Panc1 (cell line): ENCODE data around the gene SKAP1. TPM values are rescaled to one million over a fixed set of nuclear protein-coding genes. Genes with fewer than 3 reads are reported as not detected.

Experiments
- ATAC-seq: fragments of 200-7000 bp; cut with Tn5 transposase; 2 replicates; pipeline ENCODE4 v1.9.1; 2020; ENCODE audit warnings: mild to moderate bottlenecking, moderate library complexity
- BruUV-seq: library from RNA; stranded (reverse); fragments of 400-500 nt; replicated peaks from 2 replicates; lab custom pipeline; 2021; lab: Mats Ljungman, UMichigan
- CTCF ChIA-PET: fragments of 300-600 bp; sonication (Branson Sonifier 250); formaldehyde crosslinking; loops from one replicate; lab custom pipeline; 2022; ENCODE audit warnings: antibody characterized with exemption; lab: Charles Lee
- POLR2A ChIA-PET: fragments of 300-600 bp; sonication (Branson Sonifier 250); formaldehyde crosslinking; loops from one replicate; lab custom pipeline; 2022; ENCODE audit warnings: antibody characterized with exemption; lab: Charles Lee
- DNase-seq: peaks from one replicate; pipeline ENCODE4 v3.0.0-alpha.2; 2010; ENCODE audit warnings: low read depth, low spot score
- H3K27ac ChIP-seq: 2 replicates; pipeline ENCODE4 v1.5.1; 2011; ENCODE audit warnings: mild to moderate bottlenecking, low read length, inconsistent platforms
- H3K27me3 ChIP-seq: fragments of 200-500 bp; sonication (Bioruptor generic); 2 replicates; pipeline ENCODE4 v1.6.0; 2014; ENCODE audit warnings: low read length, inconsistent platforms; ENCODE audit not compliant: control insufficient read depth, insufficient read depth
- H3K36me3 ChIP-seq: fragments of 200-500 bp; sonication (Bioruptor generic); 2 replicates; pipeline ENCODE4 v1.5.1; 2014; ENCODE audit warnings: inconsistent platforms, mild to moderate bottlenecking, low read length, moderate library complexity; ENCODE audit not compliant: control insufficient read depth, insufficient read depth
- H3K4me1 ChIP-seq: 2 replicates; pipeline ENCODE4 v1.5.1; 2011; ENCODE audit warnings: inconsistent platforms, mild to moderate bottlenecking, low read length, moderate library complexity; ENCODE audit not compliant: control insufficient read depth, insufficient read depth
- H3K4me3 ChIP-seq, 2 experiments: 2 replicates each; pipeline ENCODE4 v1.5.1; 2011 to 2012; ENCODE audit warnings: low read depth in 2 of 2, low read length in 2 of 2, mild to moderate bottlenecking in 2 of 2, inconsistent platforms in 1 of 2, moderate library complexity in 1 of 2
- H3K9me3 ChIP-seq: fragments of 200-500 bp; sonication (Bioruptor generic); 2 replicates; pipeline ENCODE4 v1.5.1; 2014; ENCODE audit warnings: low read depth, mild to moderate bottlenecking, inconsistent platforms, low read length, moderate library complexity; ENCODE audit not compliant: control insufficient read depth, insufficient read depth
- POLR2AphosphoS5 ChIP-seq: IDR thresholded peaks from 2 replicates; pipeline ENCODE4 v1.6.1; 2012; ENCODE audit warnings: mild to moderate bottlenecking, low read depth, low read length, moderate library complexity
- REST ChIP-seq, 2 experiments: IDR thresholded peaks; 2 replicates each; pipeline ENCODE4 v1.6.1; 2011 to 2012; ENCODE audit warnings: low read depth in 2 of 2, control low read depth in 1 of 2, low read length in 1 of 2, mild to moderate bottlenecking in 1 of 2, moderate library complexity in 1 of 2; ENCODE audit not compliant: insufficient read depth in 1 of 2
- SIN3A ChIP-seq: IDR thresholded peaks from 2 replicates; pipeline ENCODE4 v1.6.1; 2012; ENCODE audit warnings: low read depth, mild to moderate bottlenecking, low read length, moderate library complexity, borderline replicate concordance; ENCODE audit not compliant: insufficient read depth
- TCF7L2 ChIP-seq: IDR thresholded peaks from 2 replicates; pipeline ENCODE4 v1.6.1; 2011; ENCODE audit warnings: mild to moderate bottlenecking, low read depth, low read length, inconsistent platforms
- in situ Hi-C: cut with HindIII; loops from 2 replicates; pipeline ENCODE4 v1.10.0; 2016; ENCODE audit warnings: low sequenced_read_pairs, low pct_unique_long_range_greater_than_20kb
- intact Hi-C: fragments of 100-400 bp; cut with micrococcal nuclease; formaldehyde crosslinking; loops from one replicate; pipeline ENCODE4 v1.10.0; 2022; ENCODE audit not compliant: unreplicated experiment
- total RNA-seq: library from RNA; stranded (reverse); gene quantifications from one replicate; pipeline ENCODE4 v1.2.1, GENCODE V29; 2021; ENCODE audit not compliant: unreplicated experiment
- TF ChIP-seq, protein P1 (sequence below): fragments of 450-650 bp; IDR thresholded peaks from 2 replicates; pipeline ENCODE4 v1.5.1; 2017; ENCODE audit warnings: mild to moderate bottlenecking

The SKAP1 gene
- total RNA-seq, 1 experiment from 2014 or later: 0.90 TPM

DNA sequence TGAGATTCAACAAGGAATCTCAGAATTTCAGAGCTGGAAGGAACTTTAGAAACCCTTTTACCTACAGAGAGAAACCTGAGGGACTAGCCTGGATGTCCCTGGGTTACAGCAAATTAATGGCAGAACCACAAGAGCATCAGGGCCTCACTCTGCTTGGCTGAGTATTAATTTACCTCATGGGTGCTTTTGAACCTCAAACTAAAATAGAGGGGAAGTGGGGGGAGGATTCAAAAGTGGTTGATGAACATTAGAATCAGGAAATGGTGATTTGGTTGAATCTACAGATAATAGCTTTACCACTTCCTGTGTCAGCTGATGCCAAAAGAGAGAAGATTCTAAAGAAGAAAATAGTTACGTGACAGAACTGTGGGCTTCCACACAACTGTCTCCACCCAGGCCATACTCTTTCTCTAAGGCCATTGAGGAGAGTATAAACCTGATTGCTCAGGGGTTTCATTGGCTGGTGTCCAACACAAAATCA is 11.3 kb upstream of the SKAP1 start:
- TF ChIP-seq REST (IDR thresholded peaks at IDR 0.05; ENCODE audit: insufficient read depth in 1 of 2, low read depth in 2 of 2, low read length in 1 of 2): no peak
- TF ChIP-seq, protein P1, sequence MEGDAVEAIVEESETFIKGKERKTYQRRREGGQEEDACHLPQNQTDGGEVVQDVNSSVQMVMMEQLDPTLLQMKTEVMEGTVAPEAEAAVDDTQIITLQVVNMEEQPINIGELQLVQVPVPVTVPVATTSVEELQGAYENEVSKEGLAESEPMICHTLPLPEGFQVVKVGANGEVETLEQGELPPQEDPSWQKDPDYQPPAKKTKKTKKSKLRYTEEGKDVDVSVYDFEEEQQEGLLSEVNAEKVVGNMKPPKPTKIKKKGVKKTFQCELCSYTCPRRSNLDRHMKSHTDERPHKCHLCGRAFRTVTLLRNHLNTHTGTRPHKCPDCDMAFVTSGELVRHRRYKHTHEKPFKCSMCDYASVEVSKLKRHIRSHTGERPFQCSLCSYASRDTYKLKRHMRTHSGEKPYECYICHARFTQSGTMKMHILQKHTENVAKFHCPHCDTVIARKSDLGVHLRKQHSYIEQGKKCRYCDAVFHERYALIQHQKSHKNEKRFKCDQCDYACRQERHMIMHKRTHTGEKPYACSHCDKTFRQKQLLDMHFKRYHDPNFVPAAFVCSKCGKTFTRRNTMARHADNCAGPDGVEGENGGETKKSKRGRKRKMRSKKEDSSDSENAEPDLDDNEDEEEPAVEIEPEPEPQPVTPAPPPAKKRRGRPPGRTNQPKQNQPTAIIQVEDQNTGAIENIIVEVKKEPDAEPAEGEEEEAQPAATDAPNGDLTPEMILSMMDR: no peak
- no peak for TF ChIP-seq TCF7L2
- TF ChIP-seq POLR2AphosphoS5: no peak
- TF ChIP-seq SIN3A: no peak
- ATAC-seq: no peak

DNA sequence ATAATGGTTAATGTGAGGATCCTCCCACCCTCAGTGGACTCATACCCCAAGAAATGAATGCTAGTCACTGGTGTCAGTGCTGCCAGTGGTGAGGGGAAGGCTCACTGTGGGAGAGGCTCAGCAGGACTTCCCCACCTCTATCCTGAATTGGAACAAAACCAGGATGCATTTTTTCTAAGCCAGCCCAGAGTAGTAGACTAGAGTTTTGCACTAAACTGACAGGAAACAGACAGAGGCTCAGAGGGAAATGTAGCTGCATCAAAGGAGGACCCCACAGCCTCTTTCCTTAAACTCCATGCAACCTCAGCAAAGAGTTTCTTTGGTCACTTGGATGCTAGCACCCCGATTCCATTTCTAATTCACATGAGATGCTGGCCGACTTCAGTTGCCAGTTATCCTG is 10.7 kb upstream of the SKAP1 start:
- BruUV-seq: no TSS peak
- Histone ChIP-seq H3K27me3 (no peaks in the 10 kb centered on the region), H3K4me1 (no peaks in the 10 kb centered on the region), H3K4me3 (no peak overlapping the region), H3K9me3 (no peaks in the 10 kb centered on the region), H3K27ac (no peak overlapping the region), H3K36me3 (no peaks in the 10 kb centered on the region)
- in situ Hi-C loops: no loop called here
- ChIA-PET POLR2A (no interaction called here), CTCF (no interaction called here)
- ATAC-seq: no peak
- intact Hi-C loops: no loop called here
- no peak for DNase-seq
- TF ChIP-seq REST (IDR thresholded peaks at IDR 0.05; ENCODE audit: insufficient read depth in 1 of 2, low read depth in 2 of 2, low read length in 1 of 2): no peak
- TF ChIP-seq SIN3A: no peak
- no peak for TF ChIP-seq POLR2AphosphoS5
- TF ChIP-seq, protein P1: no peak
- TF ChIP-seq TCF7L2: no peak

More for the DNA sequence above, 11.3 kb upstream of the SKAP1 start:
- H3K4me3 ChIP-seq: no peak overlapping the region
- DNase-seq: no peak
- ChIA-PET POLR2A (no interaction called here), CTCF (interaction anchor here (0.6 kb wide), 1 partner anchor 30 kb away, joined by 10 read pairs; no protein-coding TSS in a partner anchor)
- no peaks in the 10 kb centered on the region for H3K4me1 ChIP-seq
- in situ Hi-C loops: no loop called here
- H3K27ac ChIP-seq: no peak overlapping the region
- no peaks in the 10 kb centered on the region for H3K9me3 ChIP-seq
- no peaks in the 10 kb centered on the region for H3K27me3 ChIP-seq
- intact Hi-C loops: no loop called here
- no peaks in the 10 kb centered on the region for H3K36me3 ChIP-seq
- no TSS peak for BruUV-seq
